ENCODE results near the gene ALX4.

ALX4 gene

DNA sequence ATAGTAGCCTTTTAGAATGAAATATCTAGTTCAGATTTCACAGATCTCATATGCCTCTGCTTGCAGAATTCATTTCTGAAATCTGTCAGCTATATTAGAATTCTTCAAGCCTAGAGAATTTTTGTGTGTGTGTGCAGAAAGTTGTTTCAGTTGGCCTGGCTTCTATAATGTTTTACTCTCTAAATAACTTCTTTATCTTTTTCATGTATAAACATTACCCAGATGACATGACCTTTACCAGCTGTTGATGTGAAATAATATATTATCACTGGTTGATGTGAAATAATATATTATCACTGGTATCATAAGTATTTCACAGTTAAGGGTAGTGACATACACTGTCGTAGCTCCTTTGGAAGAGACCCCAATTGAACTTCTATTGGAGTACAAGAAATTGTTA lies 72.8 kb downstream of the ALX4 start:
- Histone ChIP-seq H4K20me1 (ENCODE audit: insufficient read depth, low read length) (no peaks in the 10 kb centered on the region), H3K27me3 (ENCODE audit: insufficient read depth, low read length, poor library complexity) (no peaks in the 10 kb centered on the region), H2AFZ (ENCODE audit: low read depth, low read length) (no peak overlapping the region), H3K4me3 (ENCODE audit: low read depth in 1 of 2, low read length in 2 of 2) (no peak overlapping the region), H3K9me3 (ENCODE audit: insufficient read depth, low read length, severe bottlenecking) (no peaks in the 10 kb centered on the region), H3K79me2 (ENCODE audit: insufficient read depth, low read length) (no peaks in the 10 kb centered on the region), H3K27ac (ENCODE audit: low read length) (no peak overlapping the region), H3K4me2 (ENCODE audit: insufficient read depth, low read length) (no peak overlapping the region), H3K4me1 (ENCODE audit: insufficient read depth, low read length) (no peaks in the 10 kb centered on the region), H3K9ac (ENCODE audit: low read depth, low read length) (no peak overlapping the region), H3K36me3 (ENCODE audit: insufficient read depth, low read length) (peaks cover 24% of the 10 kb centered on the region)
- ATAC-seq (ENCODE audit: insufficient read depth, low read depth) (no peak), DNase-seq (no peak)
- TF ChIP-seq EZH2 (IDR thresholded peaks at IDR 0.05; ENCODE audit: borderline replicate concordance, low read depth, low read length, severe bottlenecking) (no peak), CTCF (IDR thresholded peaks at IDR 0.05; ENCODE audit: borderline replicate concordance, extremely low read depth, low read length, poor library complexity, severe bottlenecking) (no peak)

DNA sequence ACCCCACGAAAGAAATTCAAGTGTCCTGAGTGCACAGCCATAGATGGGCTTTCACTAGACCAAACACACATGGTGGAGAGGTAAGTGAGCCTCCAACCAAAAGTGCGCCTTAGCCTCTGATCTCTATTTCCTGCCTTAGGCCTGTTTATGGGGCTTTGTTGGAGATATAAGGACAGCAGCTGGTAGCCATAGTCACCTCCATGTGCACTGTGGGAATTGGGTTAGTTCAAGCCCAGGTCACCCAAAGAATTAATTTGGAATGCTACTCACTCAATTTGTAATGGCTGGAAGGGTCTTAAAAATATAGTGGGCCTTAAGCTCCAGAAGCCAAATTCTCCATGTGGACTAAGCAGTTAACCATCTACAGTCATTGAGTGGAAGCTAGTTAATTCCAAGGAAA lies 73.6 kb downstream of the ALX4 start:
- Histone ChIP-seq H3K4me3 (ENCODE audit: low read depth in 1 of 2, low read length in 2 of 2) (no peak overlapping the region), H4K20me1 (ENCODE audit: insufficient read depth, low read length) (no peaks in the 10 kb centered on the region), H3K27me3 (ENCODE audit: insufficient read depth, low read length, poor library complexity) (no peaks in the 10 kb centered on the region), H3K27ac (ENCODE audit: low read length) (no peak overlapping the region), H3K4me1 (ENCODE audit: insufficient read depth, low read length) (no peaks in the 10 kb centered on the region), H3K79me2 (ENCODE audit: insufficient read depth, low read length) (no peaks in the 10 kb centered on the region), H3K9me3 (ENCODE audit: insufficient read depth, low read length, severe bottlenecking) (no peaks in the 10 kb centered on the region), H3K9ac (ENCODE audit: low read depth, low read length) (no peak overlapping the region), H2AFZ (ENCODE audit: low read depth, low read length) (no peak overlapping the region), H3K36me3 (ENCODE audit: insufficient read depth, low read length) (peaks cover 24% of the 10 kb centered on the region), H3K4me2 (ENCODE audit: insufficient read depth, low read length) (no peak overlapping the region)
- ATAC-seq (ENCODE audit: insufficient read depth, low read depth), result no peak
- no peak for TF ChIP-seq CTCF (IDR thresholded peaks at IDR 0.05; ENCODE audit: borderline replicate concordance, extremely low read depth, low read length, poor library complexity, severe bottlenecking)
- no peak for TF ChIP-seq EZH2 (IDR thresholded peaks at IDR 0.05; ENCODE audit: borderline replicate concordance, low read depth, low read length, severe bottlenecking)
- DNase-seq, result no peak

- H3K79me2 ChIP-seq (ENCODE audit: insufficient read depth, low read length), result no peaks in the 10 kb centered on the region
- H4K20me1 ChIP-seq (ENCODE audit: insufficient read depth, low read length), result no peaks in the 10 kb centered on the region
- no peaks in the 10 kb centered on the region for H3K27me3 ChIP-seq (ENCODE audit: insufficient read depth, low read length, poor library complexity)
- TF ChIP-seq CTCF (IDR thresholded peaks at IDR 0.05; ENCODE audit: borderline replicate concordance, extremely low read depth, low read length, poor library complexity, severe bottlenecking) (no peak), EZH2 (IDR thresholded peaks at IDR 0.05; ENCODE audit: borderline replicate concordance, low read depth, low read length, severe bottlenecking) (no peak)
- no peak overlapping the region for H3K4me3 ChIP-seq (ENCODE audit: low read depth in 1 of 2, low read length in 2 of 2)
- H3K27ac ChIP-seq (ENCODE audit: low read length), result no peak overlapping the region
- no peak overlapping the region for H3K4me2 ChIP-seq (ENCODE audit: insufficient read depth, low read length)
- no peaks in the 10 kb centered on the region for H3K9me3 ChIP-seq (ENCODE audit: insufficient read depth, low read length, severe bottlenecking)
- H3K9ac ChIP-seq (ENCODE audit: low read depth, low read length), result no peak overlapping the region
- H2AFZ ChIP-seq (ENCODE audit: low read depth, low read length), result no peak overlapping the region
- H3K4me1 ChIP-seq (ENCODE audit: insufficient read depth, low read length), result no peaks in the 10 kb centered on the region
- H3K36me3 ChIP-seq (ENCODE audit: insufficient read depth, low read length), result peaks cover 24% of the 10 kb centered on the region
- no peak for ATAC-seq (ENCODE audit: insufficient read depth, low read depth)
- DNase-seq, result no peak
These were observed 74.2 kb downstream of the ALX4 start for GRCh38 chr11:44235765-44236201.

GRCh38 chr11:44229624-44230023 lies 80.3 kb downstream of the ALX4 start:
- TF ChIP-seq CTCF (IDR thresholded peaks at IDR 0.05; ENCODE audit: borderline replicate concordance, extremely low read depth, low read length, poor library complexity, severe bottlenecking), result no peak
- TF ChIP-seq EZH2 (IDR thresholded peaks at IDR 0.05; ENCODE audit: borderline replicate concordance, low read depth, low read length, severe bottlenecking), result no peak
- H3K9ac ChIP-seq (ENCODE audit: low read depth, low read length), result no peak overlapping the region
- DNase-seq (no peak), ATAC-seq (ENCODE audit: insufficient read depth, low read depth) (no peak)
- no peaks in the 10 kb centered on the region for H4K20me1 ChIP-seq (ENCODE audit: insufficient read depth, low read length)
- H3K9me3 ChIP-seq (ENCODE audit: insufficient read depth, low read length, severe bottlenecking), result no peaks in the 10 kb centered on the region
- no peak overlapping the region for H3K4me3 ChIP-seq (ENCODE audit: low read depth in 1 of 2, low read length in 2 of 2)
- no peaks in the 10 kb centered on the region for H3K36me3 ChIP-seq (ENCODE audit: insufficient read depth, low read length)
- H2AFZ ChIP-seq (ENCODE audit: low read depth, low read length), result no peak overlapping the region
- no peak overlapping the region for H3K27ac ChIP-seq (ENCODE audit: low read length)
- H3K4me2 ChIP-seq (ENCODE audit: insufficient read depth, low read length), result no peak overlapping the region
- H3K4me1 ChIP-seq (ENCODE audit: insufficient read depth, low read length), result no peaks in the 10 kb centered on the region
- H3K27me3 ChIP-seq (ENCODE audit: insufficient read depth, low read length, poor library complexity), result no peaks in the 10 kb centered on the region
- no peaks in the 10 kb centered on the region for H3K79me2 ChIP-seq (ENCODE audit: insufficient read depth, low read length)

Data from DND-41 (cell line).